H7 (cell line): ENCODE results near the gene CHRM5. TPM values are rescaled to one million over a fixed set of nuclear protein-coding genes. Genes with fewer than 3 reads are reported as not detected.

Experiments
- DNase-seq: peaks from one replicate; pipeline ENCODE4 v3.0.0; 2012
- H3K27me3 ChIP-seq: 2 replicates; pipeline ENCODE4 v1.6.0; 2011; ENCODE audit warnings: mild to moderate bottlenecking, low read length; ENCODE audit not compliant: control insufficient read depth, insufficient read depth
- H3K36me3 ChIP-seq: replicated peaks from 2 replicates; pipeline ENCODE4 v1.5.1; 2011; ENCODE audit warnings: low read length; ENCODE audit not compliant: control insufficient read depth, insufficient read depth
- H3K4me3 ChIP-seq: 2 replicates; pipeline ENCODE4 v1.5.1; 2011; ENCODE audit warnings: low read depth, mild to moderate bottlenecking, control low read depth, low read length, moderate library complexity; ENCODE audit not compliant: insufficient read depth
- total RNA-seq: library from RNA; depleted of rRNA; stranded (reverse); fragments of >200 nt; shearing (Covaris generic); gene quantifications from 2 replicates; pipeline ENCODE4 v1.2.3, GENCODE V29; 2014; rRNA removed

Gene CHRM5
- total RNA-seq, 1 experiment from 2014 or later: not detected

DNA sequence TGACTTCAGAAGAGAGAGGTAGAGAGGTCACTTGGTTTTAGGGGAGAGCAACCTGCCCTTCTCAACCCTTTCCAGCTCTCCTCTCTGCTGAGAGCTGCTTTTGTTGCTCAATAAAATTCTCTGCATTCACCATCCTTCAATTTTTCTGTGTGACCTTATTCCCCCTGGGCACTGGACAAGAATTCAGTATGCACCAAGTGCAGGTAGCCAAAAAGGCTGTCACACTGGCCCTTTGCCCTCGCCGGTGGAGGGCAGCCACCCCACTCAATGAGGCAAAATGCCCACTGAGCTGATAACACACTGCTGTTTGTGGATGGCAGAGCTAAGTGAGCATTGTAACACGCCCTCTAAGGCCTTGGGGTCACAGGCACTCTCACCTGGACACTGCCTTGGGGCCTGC, 146.4 kb downstream of the CHRM5 start:
- DNase-seq: no peak
- H3K27me3 ChIP-seq: no peaks in the 10 kb centered on the region
- H3K4me3 ChIP-seq: no peak overlapping the region
- no peaks in the 10 kb centered on the region for H3K36me3 ChIP-seq

DNA sequence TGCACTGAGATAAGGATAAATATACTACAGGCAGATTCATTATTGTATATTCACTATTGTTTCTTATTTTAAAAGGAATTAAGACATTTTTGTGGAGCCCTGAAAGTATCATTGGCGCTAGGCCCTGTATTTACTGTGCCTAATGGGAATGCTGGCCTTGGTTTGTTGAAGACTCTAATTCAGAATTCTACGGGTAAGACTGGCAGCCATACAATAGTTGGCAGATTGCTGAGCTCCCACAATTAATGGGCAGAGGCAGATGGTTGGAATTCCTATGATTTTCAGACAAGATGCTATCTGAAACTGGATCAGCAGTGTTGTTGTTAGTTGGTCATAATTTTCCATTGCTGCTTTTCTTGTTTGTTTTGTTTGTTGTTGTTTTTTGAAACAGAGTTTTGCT, 148.3 kb downstream of the CHRM5 start:
- H3K36me3 ChIP-seq: no peaks in the 10 kb centered on the region
- H3K4me3 ChIP-seq: no peak overlapping the region
- DNase-seq: no peak
- no peaks in the 10 kb centered on the region for H3K27me3 ChIP-seq

Other genes starting within 250 kb of the CHRM5 start
- 19.4 and 20.1 TPM in 2 replicates for gene AVEN, start 70.7 kb downstream of the CHRM5 start, total RNA-seq
- gene EMC7, start 133.4 kb downstream of the CHRM5 start, total RNA-seq: 17.0 and 30.1 TPM in 2 replicates
- gene PGBD4, start 133.6 kb downstream of the CHRM5 start, total RNA-seq: 0.55 and 0.69 TPM in 2 replicates
- gene KATNBL1, start 241.6 kb downstream of the CHRM5 start, total RNA-seq: 44.6 and 53.3 TPM in 2 replicates